ENCODE data around the gene TMEFF1.

TMEFF1 gene

DNA sequence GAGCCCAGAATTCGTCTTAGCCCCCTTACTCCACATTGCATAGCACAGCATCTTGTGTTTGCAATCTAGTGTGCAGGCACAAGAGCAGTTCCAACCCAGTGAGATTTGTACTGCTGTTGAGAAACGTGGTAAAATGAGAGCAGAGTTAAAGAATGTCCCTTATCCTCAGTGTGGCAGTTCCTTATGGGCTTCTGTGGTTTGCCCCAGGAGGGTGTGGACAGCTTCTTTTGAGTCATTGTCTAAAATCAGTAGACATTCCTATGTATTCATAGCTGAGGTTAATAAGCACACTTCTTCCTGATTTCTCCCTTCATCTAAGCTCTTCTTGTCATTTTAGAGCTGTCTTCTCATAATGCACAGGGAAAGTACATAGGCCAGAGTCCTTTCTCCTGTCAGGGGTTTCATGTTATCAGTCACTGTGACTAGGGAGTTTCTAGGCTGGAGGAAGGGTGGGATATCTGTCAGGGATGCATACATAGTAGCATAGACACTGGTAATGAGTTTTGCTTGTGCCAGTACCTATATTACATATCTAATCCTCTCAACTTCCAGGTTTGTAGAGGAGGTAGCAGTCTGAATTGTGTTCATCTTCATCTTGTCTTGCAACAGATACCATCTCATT, 102.9 kb downstream of the TMEFF1 start:
- no peak for DNase-seq (ENCODE audit: low read depth in 3 of 3)

- no peak for DNase-seq (ENCODE audit: low read depth in 3 of 3)
Measured at GRCh38 chr9:100577776-100578448, 105.0 kb downstream of the TMEFF1 start, which contains the start of gene CAVIN4. TSS of gene CAVIN4 (plus strand) at chr9:100578079. CDS start at chr9:100578144, 65 bp downstream.

DNA sequence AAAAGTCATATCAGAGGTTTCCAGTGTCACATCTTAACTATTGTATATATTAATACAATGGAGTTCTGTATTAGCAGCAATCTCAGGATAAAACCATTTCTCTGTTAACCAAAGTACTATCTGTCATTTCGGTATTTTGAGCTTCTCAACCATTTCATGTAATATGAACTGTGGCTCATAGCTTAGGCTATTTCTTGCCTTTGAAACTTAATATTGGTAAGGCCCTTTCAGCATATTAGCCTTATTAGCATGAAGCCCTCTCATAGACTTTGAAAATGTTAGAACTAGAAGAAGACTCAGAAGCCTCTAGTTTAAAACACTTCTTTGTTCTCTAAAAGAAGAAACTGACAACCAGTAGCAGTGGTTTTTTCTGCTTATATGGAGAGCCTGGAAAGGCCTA, 105.7 kb downstream of the TMEFF1 start:
- no peak for DNase-seq (ENCODE audit: low read depth in 3 of 3)

DNA sequence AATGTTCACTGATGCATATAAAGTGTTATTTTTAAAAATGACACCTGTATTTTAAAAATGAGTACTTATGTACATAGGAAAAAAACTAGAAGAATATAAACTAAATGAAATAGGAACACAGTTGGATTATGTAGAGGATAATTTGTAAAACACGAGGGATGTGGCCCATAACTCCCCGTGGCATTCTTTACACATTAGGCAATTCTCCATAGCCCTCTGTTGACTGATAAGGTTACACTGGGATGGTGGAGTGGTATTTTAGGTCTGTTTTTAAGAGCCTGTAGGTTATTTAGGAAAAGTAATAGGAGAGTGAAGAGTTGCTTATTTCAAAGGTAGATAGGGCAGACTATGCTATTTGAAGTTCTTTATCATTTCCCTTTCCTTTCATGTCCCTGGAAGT, 106.7 kb downstream of the TMEFF1 start:
- DNase-seq (ENCODE audit: low read depth in 3 of 3) = no peak

DNA sequence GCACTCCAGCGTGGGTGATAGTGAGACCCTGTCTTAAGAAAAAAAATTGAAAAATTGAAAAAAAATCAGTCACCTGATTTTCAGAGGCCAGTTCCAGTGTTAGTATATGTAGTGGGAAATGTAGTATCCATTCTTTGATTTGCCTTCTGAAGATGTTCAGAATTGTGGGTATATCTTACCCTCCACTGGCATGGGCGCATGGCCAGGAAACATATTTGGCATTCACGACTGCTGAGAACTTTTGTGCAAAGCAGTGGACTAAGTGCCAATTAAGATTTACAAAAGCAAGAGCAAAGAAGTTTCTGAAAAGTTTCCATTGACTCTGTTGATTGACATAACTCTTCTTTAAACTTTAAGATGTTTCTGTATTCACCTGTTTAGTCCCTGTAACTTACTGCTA, 107.3 kb downstream of the TMEFF1 start:
- no peak for DNase-seq (ENCODE audit: low read depth in 3 of 3)

DNA sequence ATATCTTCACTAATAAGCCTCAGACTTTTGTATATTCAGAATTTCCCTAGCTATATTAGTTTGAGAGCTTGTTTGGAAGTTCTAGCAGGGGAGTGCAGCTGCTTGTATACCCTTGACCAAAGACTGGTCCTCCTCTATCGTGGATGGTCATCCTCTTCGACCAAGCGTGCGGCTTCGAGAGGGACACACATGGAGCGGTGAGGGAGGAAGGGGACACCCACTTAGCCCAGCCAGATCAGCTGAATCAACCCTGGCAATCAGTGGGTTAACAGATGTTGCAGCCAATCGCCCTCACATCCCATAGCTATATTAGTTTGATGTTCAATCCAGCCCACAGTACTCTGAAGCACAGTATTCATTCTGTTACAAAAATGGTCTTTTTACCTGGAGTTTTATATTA, 108.1 kb downstream of the TMEFF1 start:
- DNase-seq (ENCODE audit: low read depth in 3 of 3) = no peak

DNA sequence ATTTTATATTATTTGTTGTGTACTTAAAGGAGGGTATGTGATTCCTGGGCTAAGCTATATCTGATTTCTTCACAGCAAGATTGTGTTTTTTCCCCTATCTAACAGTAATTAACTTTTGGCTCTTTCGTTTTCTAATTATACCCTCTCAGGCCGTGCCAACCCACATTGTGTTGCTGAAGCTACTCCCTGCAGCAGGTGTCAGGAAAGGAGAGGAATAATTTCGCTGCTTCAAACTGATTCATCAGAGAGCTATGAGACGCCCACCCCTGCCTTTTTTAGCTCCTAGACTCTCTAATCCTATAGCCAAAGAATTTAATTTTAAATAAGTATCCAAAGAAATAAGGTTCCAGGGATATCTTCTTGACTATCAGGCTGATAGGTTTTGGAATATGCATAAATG, 108.7 kb downstream of the TMEFF1 start:
- no peak for DNase-seq (ENCODE audit: low read depth in 3 of 3)

DNA sequence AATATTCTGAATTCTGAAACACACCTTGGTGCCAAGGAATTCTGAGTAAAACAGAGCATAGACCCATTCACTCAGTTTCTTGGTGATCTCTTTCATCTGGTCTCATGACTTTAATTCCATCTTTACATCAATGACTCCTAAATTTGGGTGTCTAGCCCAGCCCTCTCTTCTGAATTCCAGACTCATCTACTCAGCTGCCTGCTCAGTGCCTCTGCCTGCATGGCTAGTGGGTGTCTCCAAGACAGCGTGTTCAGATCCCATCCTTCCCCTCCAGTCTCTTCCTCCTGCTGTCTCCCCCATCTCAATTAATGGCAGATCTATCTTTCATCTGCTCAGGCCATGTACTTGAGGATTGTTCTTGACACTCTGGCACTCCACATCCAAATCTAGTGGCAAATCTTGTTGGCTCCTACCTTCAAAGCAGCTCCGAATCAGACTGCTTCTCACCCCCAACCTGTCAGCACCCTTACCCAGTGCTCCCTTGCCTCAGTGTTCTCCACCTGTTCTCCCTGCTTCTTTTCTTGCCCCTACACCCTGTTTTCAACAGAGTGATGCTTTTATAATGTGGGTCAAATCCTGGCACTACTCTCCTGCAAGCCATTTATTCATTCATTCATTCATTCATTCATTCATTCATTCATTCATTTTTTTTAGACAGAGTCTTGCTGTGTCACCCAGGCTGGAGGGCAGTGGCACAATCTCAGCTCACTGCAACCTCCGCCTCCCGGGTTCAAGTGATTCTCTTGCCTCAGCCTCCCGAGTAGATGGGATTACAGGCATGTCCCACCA, 110.3 kb downstream of the TMEFF1 start:
- no peak for DNase-seq (ENCODE audit: low read depth in 3 of 3)

DNA sequence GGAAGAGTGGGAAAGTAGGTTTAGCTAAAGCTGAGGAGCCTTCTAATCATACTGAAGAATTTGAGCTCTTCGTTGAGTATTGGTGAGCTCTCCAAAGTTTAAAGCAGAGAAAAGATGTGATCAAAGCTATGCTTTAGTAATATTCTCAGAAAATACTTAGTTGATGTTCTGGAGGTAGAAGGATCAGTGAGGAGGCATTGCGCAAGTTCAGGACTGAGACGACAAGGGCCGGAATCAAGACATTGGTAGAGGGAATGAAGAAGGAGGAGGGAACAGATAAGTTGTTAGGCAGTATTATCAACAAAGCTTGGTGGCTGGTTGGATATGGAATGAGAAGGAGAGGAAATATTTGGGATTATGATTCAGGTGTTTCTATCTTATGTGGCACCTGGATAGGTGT, 112.0 kb downstream of the TMEFF1 start:
- DNase-seq (ENCODE audit: low read depth in 3 of 3) = no peak

DNA sequence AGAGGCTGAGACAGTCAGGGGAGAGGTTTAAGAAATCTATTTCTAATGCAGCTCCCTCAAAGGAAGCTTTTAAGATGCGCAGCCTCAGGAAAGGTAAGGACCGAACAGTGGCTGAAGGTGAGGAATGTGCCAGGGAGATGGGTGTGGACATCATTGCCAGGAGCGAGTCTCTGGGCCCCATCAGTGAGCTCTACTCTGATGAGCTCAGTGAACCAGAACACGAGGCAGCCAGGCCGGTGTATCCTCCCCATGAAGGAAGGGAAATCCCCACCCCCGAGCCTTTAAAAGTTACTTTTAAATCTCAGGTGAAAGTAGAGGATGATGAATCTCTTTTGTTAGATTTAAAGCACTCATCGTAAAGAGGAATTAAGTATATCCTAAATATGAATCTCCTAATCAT, 113.1 kb downstream of the TMEFF1 start:
- DNase-seq (ENCODE audit: low read depth in 3 of 3) = no peak

- no peak for DNase-seq (ENCODE audit: low read depth in 3 of 3)
Measured at GRCh38 chr9:100587375-100587774, 114.4 kb downstream of the TMEFF1 start.

GRCh38 chr9:100589582-100589981, 116.6 kb downstream of the TMEFF1 start:
- DNase-seq (ENCODE audit: low read depth in 3 of 3) = no peak

- DNase-seq (ENCODE audit: low read depth in 3 of 3) = no peak
Measured at GRCh38 chr9:100590481-100590880, 117.5 kb downstream of the TMEFF1 start.

GRCh38 chr9:100591139-100591538, 118.2 kb downstream of the TMEFF1 start:
- no peak for DNase-seq (ENCODE audit: low read depth in 3 of 3)

GRCh38 chr9:100591639-100592412, 118.9 kb downstream of the TMEFF1 start:
- no peak for DNase-seq (ENCODE audit: low read depth in 3 of 3)

DNA sequence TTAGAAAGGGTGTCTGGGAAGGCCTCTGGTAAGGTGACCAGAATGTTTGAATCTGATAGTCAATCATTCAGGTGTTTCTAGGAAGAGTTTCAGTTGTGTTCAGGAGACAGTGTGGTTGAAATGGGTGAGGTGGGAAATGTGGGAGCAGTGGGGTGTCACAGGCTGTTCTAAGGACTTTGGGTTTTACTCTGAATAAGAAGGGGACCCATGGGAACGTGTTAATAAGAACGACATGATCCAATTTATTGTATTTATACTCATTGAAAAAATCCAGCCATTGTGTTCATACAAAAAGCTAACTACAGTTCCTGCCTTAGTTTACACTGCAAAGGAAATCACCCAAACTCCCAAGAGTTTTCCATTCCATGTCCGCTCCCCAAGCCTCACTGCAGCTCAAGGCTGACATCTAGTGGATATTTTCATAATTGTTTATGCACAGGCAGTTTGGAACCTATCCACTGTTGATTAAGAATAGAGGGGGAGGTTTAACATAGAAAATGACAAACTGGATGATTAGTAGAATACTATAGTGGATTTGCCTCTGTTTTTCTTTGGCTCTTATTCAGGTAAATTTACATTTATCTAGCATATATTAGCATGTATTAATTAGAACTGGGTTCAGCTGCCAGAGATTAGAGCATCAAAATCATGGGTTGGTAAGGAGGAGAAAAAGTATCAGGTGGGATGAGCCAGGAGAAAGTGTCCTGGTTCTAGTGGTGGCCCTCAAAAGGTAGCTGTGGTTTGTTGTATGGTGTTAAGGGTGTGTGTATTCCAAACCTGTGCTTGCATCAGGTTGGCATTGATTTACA, 122.6 kb downstream of the TMEFF1 start:
- DNase-seq (ENCODE audit: low read depth in 3 of 3) = no peak

GRCh38 chr9:100597236-100597635, 124.3 kb downstream of the TMEFF1 start:
- DNase-seq (ENCODE audit: low read depth in 3 of 3) = no peak

GRCh38 chr9:100598641-100599145, 125.7 kb downstream of the TMEFF1 start:
- DNase-seq (ENCODE audit: low read depth in 3 of 3) = peak; percentile 66 to 70 (median 67)

GRCh38 chr9:100600521-100601079, 127.7 kb downstream of the TMEFF1 start:
- DNase-seq (ENCODE audit: low read depth in 3 of 3) = no peak

DNA sequence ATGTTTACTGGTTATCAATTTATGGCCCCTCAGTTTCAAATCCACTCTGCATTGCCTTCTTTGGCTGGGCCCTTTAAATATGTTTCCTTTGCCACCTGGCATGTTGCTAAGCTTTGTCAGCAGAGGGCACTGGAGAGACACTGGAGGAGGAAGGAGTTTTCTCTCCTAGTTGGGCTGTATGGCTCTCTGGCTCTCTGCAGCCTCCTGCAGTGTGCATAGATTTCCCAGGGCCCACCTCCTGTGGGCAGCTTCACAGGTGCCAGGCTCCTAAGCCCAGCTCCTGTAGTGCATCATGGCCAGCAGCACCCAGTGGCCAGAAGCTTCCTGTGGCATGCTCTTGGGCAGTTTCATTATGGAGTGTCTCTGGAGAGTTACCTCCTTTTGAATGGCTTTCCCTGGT, 128.3 kb downstream of the TMEFF1 start:
- DNase-seq (ENCODE audit: low read depth in 3 of 3) = peak in 2 of 3 donors; percentile 8 to 33

GRCh38 chr9:100602342-100602801, 129.4 kb downstream of the TMEFF1 start:
- DNase-seq (ENCODE audit: low read depth in 3 of 3) = no peak
